OCI-LY3 (cell line): ENCODE data around the gene CBX4.
A peak's percentile ranks its signal among the peaks of the same experiment; 100 is the strongest.

Experiments used
- H2AFZ ChIP-seq: fragments of 200-600, 300-600 bp; shearing (Covaris generic); 2 replicates; pipeline ENCODE4 v1.6.0; 2014; ENCODE audit warnings: antibody characterized with exemption, low read depth, low read length
- H3K27ac ChIP-seq: fragments of 200-600, 300-600 bp; sonication (generic); 2 replicates; pipeline ENCODE4 v1.5.1; 2014; ENCODE audit warnings: mild to moderate bottlenecking, low read length, moderate library complexity, mixed read lengths
- H3K27me3 ChIP-seq: fragments of 200-600, 300-600 bp; sonication (generic); 2 replicates; pipeline ENCODE4 v1.6.1; 2014; ENCODE audit warnings: low read depth, low read length, mixed read lengths
- H3K36me3 ChIP-seq: fragments of 200-600, 300-600 bp; sonication (generic); replicated peaks from 2 replicates; pipeline ENCODE3; 2014; ENCODE audit warnings: low read depth, low read length, mixed read lengths
- H3K4me1 ChIP-seq: fragments of 300-600, 200-600 bp; sonication (generic); 2 replicates; pipeline ENCODE4 v1.6.1; 2014; ENCODE audit warnings: low read length, mixed read lengths
- H3K4me2 ChIP-seq: fragments of 200-600, 300-600 bp; sonication (generic); 2 replicates; pipeline ENCODE4 v1.6.1; 2014; ENCODE audit warnings: low read length, mixed read lengths
- H3K4me3 ChIP-seq: fragments of 300-600, 200-600 bp; sonication (generic); 2 replicates; pipeline ENCODE4 v1.5.1; 2014; ENCODE audit warnings: antibody characterized with exemption, mild to moderate bottlenecking, low read length, moderate library complexity
- H3K79me2 ChIP-seq: fragments of 300-600, 200-600 bp; shearing (Covaris generic); 2 replicates; pipeline ENCODE4 v1.6.1; 2014; ENCODE audit warnings: mild to moderate bottlenecking, low read length, mixed read lengths
- H3K9ac ChIP-seq: fragments of 300-600, 200-600 bp; shearing (Covaris generic); 2 replicates; pipeline ENCODE4 v1.6.0; 2014; ENCODE audit warnings: mild to moderate bottlenecking, low read length, moderate library complexity
- H3K9me3 ChIP-seq: fragments of 200-600, 300-600 bp; shearing (Covaris generic); 2 replicates; pipeline ENCODE4 v1.6.1; 2014; ENCODE audit warnings: low read length, mixed read lengths; ENCODE audit not compliant: insufficient read depth
- H4K20me1 ChIP-seq: fragments of 200-600, 300-600 bp; sonication (generic); 2 replicates; pipeline ENCODE4 v1.6.1; 2016; ENCODE audit warnings: low read length, mixed read lengths; ENCODE audit not compliant: insufficient read depth
- CTCF ChIP-seq: fragments of 200-600, 300-600 bp; sonication (generic); IDR thresholded peaks from 2 replicates; pipeline ENCODE4 v1.5.1; 2014; ENCODE audit warnings: antibody characterized with exemption, low read length, low read depth
- EZH2phosphoT487 ChIP-seq: fragments of 200-600 bp; shearing (Covaris generic); IDR thresholded peaks from 2 replicates; pipeline ENCODE4 v1.6.1; 2018; ENCODE audit warnings: antibody characterized with exemption, mixed run types, low read depth

CBX4 gene

GRCh38 chr17:79864147-79864546, 24.9 kb upstream of the CBX4 start:
- Histone ChIP-seq H4K20me1 (no peaks in the 10 kb centered on the region), H3K4me2 (no peak overlapping the region), H3K36me3 (no peaks in the 10 kb centered on the region), H3K4me3 (no peak overlapping the region), H3K9me3 (no peaks in the 10 kb centered on the region), H3K9ac (no peak overlapping the region), H3K27me3 (peaks cover 9% of the 10 kb centered on the region), H2AFZ (no peak overlapping the region), H3K79me2 (no peaks in the 10 kb centered on the region), H3K27ac (no peak overlapping the region), H3K4me1 (peaks cover 41% of the 10 kb centered on the region)
- TF ChIP-seq EZH2phosphoT487 (no peak), CTCF (no peak)

DNA sequence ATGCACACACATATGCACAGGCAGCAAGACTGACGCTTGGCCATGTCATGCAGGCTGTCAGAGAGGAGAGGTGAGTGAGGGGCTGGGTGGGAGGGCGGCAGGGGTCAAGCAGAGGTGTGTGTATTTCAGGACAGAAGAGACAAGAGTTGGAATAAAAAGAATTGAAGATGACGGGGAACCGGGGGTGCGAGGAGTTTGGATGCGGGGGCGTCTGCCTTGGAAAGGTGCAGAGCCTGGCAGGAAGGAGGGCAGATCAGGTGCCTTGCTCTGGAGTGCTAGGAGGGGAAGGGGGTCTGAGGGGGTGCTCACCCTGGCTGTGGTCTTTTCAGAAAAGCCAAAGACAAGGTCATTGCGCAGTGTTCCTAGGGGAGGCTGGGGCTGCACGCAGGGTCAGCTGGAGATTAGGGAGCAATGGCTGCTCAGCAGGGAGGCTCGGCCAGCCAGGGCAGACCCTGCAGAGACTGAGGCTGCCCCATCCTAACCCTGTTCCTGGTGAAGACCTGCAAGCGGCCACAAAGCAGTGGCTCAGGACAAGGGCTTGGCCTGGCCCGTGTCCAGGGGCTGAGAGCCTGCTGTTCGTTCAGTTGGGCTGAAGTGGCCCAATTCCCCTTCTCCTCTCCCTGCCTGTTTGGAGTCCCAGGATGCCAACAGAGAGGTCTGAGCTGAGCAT, 23.7 kb upstream of the CBX4 start:
- Histone ChIP-seq H3K27ac (no peak overlapping the region), H3K4me1 (peaks cover 37% of the 10 kb centered on the region), H3K27me3 (peaks cover 9% of the 10 kb centered on the region), H4K20me1 (no peaks in the 10 kb centered on the region), H3K9ac (no peak overlapping the region), H3K79me2 (no peaks in the 10 kb centered on the region), H2AFZ (no peak overlapping the region), H3K4me3 (no peak overlapping the region), H3K9me3 (no peaks in the 10 kb centered on the region), H3K4me2 (no peak overlapping the region), H3K36me3 (no peaks in the 10 kb centered on the region)
- TF ChIP-seq CTCF (no peak), EZH2phosphoT487 (no peak)

DNA sequence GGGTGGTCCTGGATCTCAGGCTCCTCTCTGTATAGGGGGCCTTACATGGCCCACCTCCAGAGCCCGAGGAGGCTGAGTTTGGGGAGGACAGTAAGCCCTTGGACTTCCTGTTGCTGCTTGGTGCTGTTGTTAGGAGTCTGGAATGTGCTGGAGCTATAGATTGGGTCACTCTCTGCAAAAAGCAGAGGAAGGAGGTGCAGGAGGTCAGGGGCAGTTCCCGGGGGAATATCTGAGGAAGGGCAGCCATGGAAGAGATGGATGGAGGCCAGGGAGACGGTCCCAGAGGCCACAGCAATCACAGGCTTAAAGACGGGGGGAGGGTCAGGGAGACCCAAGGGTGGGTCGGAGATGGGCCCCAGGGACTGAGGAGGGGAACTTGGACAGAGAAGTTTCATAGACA, 23.0 kb upstream of the CBX4 start:
- no peak overlapping the region for H3K9ac ChIP-seq

More for the DNA sequence above, 23.0 kb upstream of the CBX4 start:
- no peaks in the 10 kb centered on the region for H3K79me2 ChIP-seq
- H4K20me1 ChIP-seq = no peaks in the 10 kb centered on the region
- peak overlapping the region; percentile 32 for H3K4me2 ChIP-seq
- no peak overlapping the region for H3K27ac ChIP-seq
- no peak overlapping the region; the same call in 1 of the 2 replicates for H2AFZ ChIP-seq
- no peak for TF ChIP-seq CTCF
- no peak for TF ChIP-seq EZH2phosphoT487
- peaks cover 9% of the 10 kb centered on the region for H3K27me3 ChIP-seq
- no peak overlapping the region for H3K4me3 ChIP-seq
- H3K36me3 ChIP-seq = no peaks in the 10 kb centered on the region
- H3K9me3 ChIP-seq = no peaks in the 10 kb centered on the region
- peaks cover 31% of the 10 kb centered on the region for H3K4me1 ChIP-seq
